Activated CD4-positive, alpha-beta T cell treated with anti-CD3 and anti-CD28 coated beads, Interleukin-2, Interleukin-6, amounts not matched to agents 100 ng/mL and 50 ng/mL, durations not matched to agents 16 hours and 8 hours (primary cell): ENCODE data around the gene PCLAF.
"Not testable (repeated sequence)": the region's sequence is repeated elsewhere in the genome, so short reads cannot be mapped to it uniquely, and the experiment has no call there.

ENCODE experiments used
- DNase-seq: peaks from one replicate; pipeline ENCODE4 v3.0.0-alpha.2; 2020

PCLAF gene

GRCh38 chr15:64361259-64361658 is 20.0 kb downstream of the PCLAF start:
- DNase-seq, result no peak

GRCh38 chr15:64356710-64357040 is 24.6 kb downstream of the PCLAF start:
- no peak for DNase-seq

GRCh38 chr15:64355944-64356709 is 25.1 kb downstream of the PCLAF start, which contains the start of gene CSNK1G1:
CSNK1G1 (minus strand) TSS chr15:64356173; CDS start chr15:64300499, 55,674 bp downstream.
- DNase-seq, result peak; percentile 95

- peak; percentile 36 for DNase-seq
These were observed 25.8 kb downstream of the PCLAF start for GRCh38 chr15:64355348-64355943.

GRCh38 chr15:64354688-64355344 is 26.4 kb downstream of the PCLAF start:
- DNase-seq, result no peak

- DNase-seq, result no peak
These were observed 30.0 kb downstream of the PCLAF start for GRCh38 chr15:64351265-64351664.

- DNase-seq, result no peak
These were observed 31.9 kb downstream of the PCLAF start for GRCh38 chr15:64349375-64349774.

GRCh38 chr15:64348455-64348854 is 32.8 kb downstream of the PCLAF start:
- DNase-seq, result no peak

- DNase-seq, result not testable (repeated sequence)
These were observed 35.0 kb downstream of the PCLAF start for GRCh38 chr15:64346242-64346641.

GRCh38 chr15:64344651-64345294 is 36.5 kb downstream of the PCLAF start:
- no peak for DNase-seq

GRCh38 chr15:64343841-64344240 is 37.4 kb downstream of the PCLAF start:
- no peak for DNase-seq

- no peak for DNase-seq
These were observed 38.0 kb downstream of the PCLAF start for GRCh38 chr15:64343222-64343621.

- DNase-seq, result no peak
These were observed 39.3 kb downstream of the PCLAF start for GRCh38 chr15:64341961-64342360.

- no peak for DNase-seq
These were observed 40.9 kb downstream of the PCLAF start for GRCh38 chr15:64340355-64340754.

- no peak for DNase-seq
These were observed 43.5 kb downstream of the PCLAF start for GRCh38 chr15:64337761-64338160.

GRCh38 chr15:64333986-64334929 is 47.0 kb downstream of the PCLAF start:
- peak; percentile 19 for DNase-seq

GRCh38 chr15:64333516-64333915 is 47.7 kb downstream of the PCLAF start:
- no peak for DNase-seq

- DNase-seq, result not testable (repeated sequence)
These were observed 49.6 kb downstream of the PCLAF start for GRCh38 chr15:64331668-64332067.

- DNase-seq, result not testable (repeated sequence)
These were observed 54.3 kb downstream of the PCLAF start for GRCh38 chr15:64326975-64327374.

GRCh38 chr15:64326458-64326857 is 54.8 kb downstream of the PCLAF start:
- not testable (repeated sequence) for DNase-seq

- DNase-seq, result no peak
These were observed 56.9 kb downstream of the PCLAF start for GRCh38 chr15:64324165-64324877.

- DNase-seq, result no peak
These were observed 66.0 kb downstream of the PCLAF start for GRCh38 chr15:64315216-64315615.
